ENCODE results near the gene GAB1. TPM values are rescaled to one million over a fixed set of nuclear protein-coding genes. Genes with fewer than 3 reads are reported as not detected.

Gene GAB1
- total RNA-seq, 1 donor from 2014 or later = 64.8 TPM

GRCh38 chr4:143374255-143374654 is 37.6 kb downstream of the GAB1 start:
- Histone ChIP-seq H3K36me3 (no peaks in the 10 kb centered on the region), H3K27ac (no peak overlapping the region), H3K4me3 (no peak overlapping the region), H3K4me1 (peaks cover 53% of the 10 kb centered on the region), H3K27me3 (no peaks in the 10 kb centered on the region), H3K9me3 (no peaks in the 10 kb centered on the region)
- TF ChIP-seq, protein P1, sequence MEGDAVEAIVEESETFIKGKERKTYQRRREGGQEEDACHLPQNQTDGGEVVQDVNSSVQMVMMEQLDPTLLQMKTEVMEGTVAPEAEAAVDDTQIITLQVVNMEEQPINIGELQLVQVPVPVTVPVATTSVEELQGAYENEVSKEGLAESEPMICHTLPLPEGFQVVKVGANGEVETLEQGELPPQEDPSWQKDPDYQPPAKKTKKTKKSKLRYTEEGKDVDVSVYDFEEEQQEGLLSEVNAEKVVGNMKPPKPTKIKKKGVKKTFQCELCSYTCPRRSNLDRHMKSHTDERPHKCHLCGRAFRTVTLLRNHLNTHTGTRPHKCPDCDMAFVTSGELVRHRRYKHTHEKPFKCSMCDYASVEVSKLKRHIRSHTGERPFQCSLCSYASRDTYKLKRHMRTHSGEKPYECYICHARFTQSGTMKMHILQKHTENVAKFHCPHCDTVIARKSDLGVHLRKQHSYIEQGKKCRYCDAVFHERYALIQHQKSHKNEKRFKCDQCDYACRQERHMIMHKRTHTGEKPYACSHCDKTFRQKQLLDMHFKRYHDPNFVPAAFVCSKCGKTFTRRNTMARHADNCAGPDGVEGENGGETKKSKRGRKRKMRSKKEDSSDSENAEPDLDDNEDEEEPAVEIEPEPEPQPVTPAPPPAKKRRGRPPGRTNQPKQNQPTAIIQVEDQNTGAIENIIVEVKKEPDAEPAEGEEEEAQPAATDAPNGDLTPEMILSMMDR (IDR thresholded peaks at IDR 0.05) = no peak
- ATAC-seq = no peak
- DNase-seq = no peak
- intact Hi-C loops (cut with DNase I) = no loop called here

DNA sequence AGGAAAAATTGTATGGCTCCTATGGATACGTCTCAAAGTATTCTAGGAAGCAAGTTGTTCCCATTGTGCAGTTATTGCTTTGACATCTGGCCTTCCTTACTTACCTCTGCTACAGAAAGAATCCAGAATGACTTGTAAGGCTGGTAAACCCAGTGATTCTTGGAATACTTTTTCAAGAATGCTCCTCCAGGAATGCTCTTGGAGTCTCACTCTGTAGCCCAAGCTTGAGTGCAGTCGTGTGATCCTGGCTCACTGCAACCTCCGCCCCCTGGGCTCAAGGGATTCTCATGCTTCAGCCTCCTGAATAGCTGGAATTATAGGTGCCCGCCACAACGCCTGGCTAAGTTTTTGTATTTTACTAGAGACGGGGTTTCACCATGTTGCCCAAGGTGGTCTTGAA is 38.1 kb downstream of the GAB1 start:
- no peaks in the 10 kb centered on the region for H3K27me3 ChIP-seq
- no peak overlapping the region for H3K27ac ChIP-seq
- ATAC-seq (peak; percentile 58), DNase-seq (no peak)
- no peaks in the 10 kb centered on the region for H3K9me3 ChIP-seq
- no peak overlapping the region for H3K4me3 ChIP-seq
- intact Hi-C loops (cut with DNase I) = no loop called here
- H3K4me1 ChIP-seq = peaks cover 52% of the 10 kb centered on the region
- no peaks in the 10 kb centered on the region for H3K36me3 ChIP-seq
- TF ChIP-seq, protein P1 (IDR thresholded peaks at IDR 0.05) = no peak

DNA sequence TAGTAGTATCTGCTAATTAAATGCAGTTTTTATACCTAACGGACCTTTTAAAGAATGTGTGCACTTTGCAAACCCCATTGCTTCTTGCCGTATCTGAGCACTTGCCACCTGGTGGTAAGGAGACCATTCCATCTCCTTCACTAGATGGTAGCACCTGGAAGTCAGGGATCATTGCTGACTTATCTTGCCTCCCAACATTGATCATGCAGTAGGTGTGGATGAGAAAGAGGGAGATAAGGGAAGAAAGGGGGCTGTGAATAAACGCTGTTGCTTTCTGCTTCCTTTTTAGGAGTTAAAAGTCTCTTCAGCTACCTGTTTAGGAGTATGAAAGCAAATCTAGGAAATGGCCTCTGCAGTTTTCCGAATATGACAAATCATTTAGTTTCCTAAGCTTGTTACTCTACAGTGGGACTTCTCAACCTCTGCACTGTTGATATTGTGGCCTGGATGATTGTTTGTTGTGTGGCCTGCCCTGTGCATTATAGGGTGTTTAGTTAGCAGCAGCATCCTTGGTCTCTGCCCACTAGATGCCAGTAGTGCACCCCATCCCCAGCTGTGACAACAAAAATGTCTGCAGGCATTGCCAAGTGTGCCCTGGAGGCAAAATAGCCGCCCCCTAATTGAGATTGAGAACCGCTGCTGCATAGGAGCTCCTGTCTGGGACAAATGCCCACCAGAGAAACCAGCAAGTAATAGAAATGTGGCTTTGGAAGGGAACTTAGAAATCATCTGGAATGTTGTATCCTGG is 38.8 kb downstream of the GAB1 start:
- H3K27ac ChIP-seq = no peak overlapping the region
- H3K4me3 ChIP-seq = no peak overlapping the region
- peaks cover 50% of the 10 kb centered on the region for H3K4me1 ChIP-seq
- H3K9me3 ChIP-seq = no peaks in the 10 kb centered on the region
- TF ChIP-seq, protein P1 (IDR thresholded peaks at IDR 0.05) = peak; percentile 43
- DNase-seq (no peak), ATAC-seq (peak; percentile 92)
- H3K36me3 ChIP-seq = no peaks in the 10 kb centered on the region
- intact Hi-C loops (cut with DNase I) = no loop called here
- no peaks in the 10 kb centered on the region for H3K27me3 ChIP-seq

GRCh38 chr4:143377611-143378099 is 41.0 kb downstream of the GAB1 start:
- TF ChIP-seq, protein P1 (IDR thresholded peaks at IDR 0.05) = no peak
- H3K9me3 ChIP-seq = no peaks in the 10 kb centered on the region
- ATAC-seq (no peak), DNase-seq (no peak)
- H3K27me3 ChIP-seq = no peaks in the 10 kb centered on the region
- H3K27ac ChIP-seq = no peak overlapping the region
- no peaks in the 10 kb centered on the region for H3K36me3 ChIP-seq
- H3K4me1 ChIP-seq = peaks cover 68% of the 10 kb centered on the region
- intact Hi-C loops (cut with DNase I) = no loop called here
- H3K4me3 ChIP-seq = no peak overlapping the region

DNA sequence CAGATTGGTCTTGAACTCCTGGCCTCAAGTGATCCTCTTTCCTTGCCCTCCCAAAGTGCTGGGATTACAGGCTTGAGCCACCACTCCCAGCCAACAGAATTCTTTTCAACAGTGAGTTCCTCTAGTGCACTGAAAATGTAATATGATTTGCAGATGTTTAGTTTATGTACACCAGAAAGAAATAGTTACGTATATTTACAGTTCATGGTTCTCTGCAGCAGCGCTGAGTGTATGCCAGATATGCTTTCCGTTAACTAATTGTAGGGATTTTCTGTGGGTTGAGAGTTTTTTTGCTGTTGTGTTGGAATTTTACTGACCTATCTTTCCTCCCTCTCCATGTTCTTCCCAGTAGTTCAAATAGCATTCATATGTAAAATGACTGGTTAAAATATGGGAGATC is 44.0 kb downstream of the GAB1 start:
- TF ChIP-seq, protein P1 (IDR thresholded peaks at IDR 0.05) = no peak
- Histone ChIP-seq H3K27ac (peak overlapping the region; percentile 52), H3K9me3 (no peaks in the 10 kb centered on the region), H3K4me3 (no peak overlapping the region), H3K4me1 (peaks cover 90% of the 10 kb centered on the region), H3K27me3 (no peaks in the 10 kb centered on the region), H3K36me3 (no peaks in the 10 kb centered on the region)
- intact Hi-C loops (cut with DNase I) = no loop called here
- no peak for ATAC-seq
- no peak for DNase-seq
